Effector CD4-positive, alpha-beta T cell (primary cell): ENCODE data around the gene GRM1.

ENCODE experiments used
- DNase-seq: peaks from one replicate; pipeline ENCODE4 v3.0.0-alpha.2; 2020

Gene GRM1

DNA sequence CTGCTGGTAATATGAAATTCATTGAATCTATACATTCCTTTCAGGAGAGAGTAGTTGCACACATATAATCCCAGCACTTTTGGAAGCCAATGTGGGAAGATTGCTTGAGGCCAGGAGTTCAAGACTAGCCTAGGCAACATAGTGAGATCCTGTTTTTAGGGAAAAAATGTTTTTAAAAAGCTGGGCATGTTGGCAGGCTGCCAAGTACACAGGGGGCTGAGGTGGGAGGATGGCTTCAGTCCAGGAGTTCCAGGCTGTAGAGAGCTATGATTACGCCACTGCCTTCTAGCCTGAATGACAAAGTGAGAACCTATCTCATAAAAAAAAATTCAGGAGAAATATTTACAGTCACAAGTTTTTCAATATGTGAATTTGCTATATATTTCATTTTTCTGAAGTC lies 71.9 kb downstream of the GRM1 start:
- DNase-seq = no peak

DNA sequence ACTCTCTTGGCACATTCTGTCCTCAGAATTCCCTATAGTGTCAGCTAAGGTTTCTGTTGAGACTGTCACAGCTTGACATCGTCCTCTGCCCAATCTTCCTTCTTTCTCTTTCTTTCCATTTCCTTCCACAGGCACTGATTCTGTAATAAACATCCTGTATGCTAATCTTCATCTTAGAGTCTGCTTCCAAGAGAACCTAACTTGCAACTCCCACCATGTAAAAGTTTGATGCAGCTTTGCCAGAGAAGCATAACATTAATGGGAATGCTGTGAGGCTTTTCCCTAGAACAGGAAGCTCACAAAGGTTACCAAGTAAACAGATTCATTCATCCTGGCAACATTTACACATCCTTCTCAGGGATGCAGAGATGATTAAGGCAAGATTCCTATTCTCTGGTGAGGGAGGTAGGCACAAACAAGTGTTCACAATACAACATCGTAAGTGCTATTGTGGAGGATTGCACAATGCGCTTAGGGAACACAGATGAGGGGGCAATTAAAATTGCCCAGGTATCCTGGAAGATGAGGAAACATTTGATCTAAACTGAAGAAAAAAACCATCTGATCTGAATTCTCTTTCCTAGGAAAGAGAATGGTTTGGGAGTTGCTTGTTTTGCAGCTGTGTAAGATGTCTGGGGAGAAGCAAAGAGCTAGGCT lies 74.7 kb downstream of the GRM1 start:
- DNase-seq = no peak

GRCh38 chr6:146106532-146106931 lies 77.7 kb downstream of the GRM1 start:
- DNase-seq = no peak

DNA sequence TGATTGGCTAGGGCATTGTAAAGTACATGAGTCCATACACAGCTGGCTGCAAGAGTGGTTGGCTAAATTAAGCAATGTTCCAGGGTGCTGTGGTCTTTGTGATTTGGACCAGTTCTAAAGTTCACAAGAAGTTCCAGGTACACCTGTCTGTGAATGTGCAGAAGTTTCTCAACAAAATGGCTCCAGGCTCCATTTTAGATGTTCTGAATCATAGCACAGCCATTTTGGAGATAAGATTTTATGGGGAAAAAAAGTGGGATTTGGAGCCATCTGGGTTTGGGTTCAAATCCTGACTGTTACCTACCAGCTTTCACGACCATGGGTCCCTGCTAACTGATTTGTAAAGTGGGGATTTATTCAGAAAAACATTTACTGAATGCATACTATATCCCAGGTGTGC lies 82.1 kb downstream of the GRM1 start:
- no peak for DNase-seq

DNA sequence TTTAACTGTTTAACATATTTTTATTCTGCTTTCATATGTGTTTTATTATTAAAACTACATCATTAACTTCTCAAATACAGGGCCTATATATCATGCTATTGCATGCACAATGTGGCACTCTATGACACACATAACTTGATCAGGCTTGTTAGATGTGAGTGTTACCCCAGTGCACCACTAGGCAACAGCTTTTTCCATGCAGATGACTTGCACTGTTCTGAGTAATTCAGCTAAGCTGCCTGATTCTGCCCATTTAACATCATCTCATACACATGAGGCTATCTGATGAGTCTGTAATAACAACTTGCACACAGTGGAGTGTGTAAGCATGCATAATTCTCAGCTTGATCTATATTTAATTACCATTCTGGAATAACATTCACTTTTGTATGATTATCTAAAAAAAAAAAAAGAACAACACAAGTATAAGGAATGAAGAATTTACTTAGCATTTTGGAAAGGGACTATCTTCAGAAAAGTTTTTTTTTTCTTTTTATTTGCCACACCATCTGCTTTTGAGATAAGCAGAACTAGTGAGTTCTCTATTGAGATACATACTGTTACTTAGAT lies 83.1 kb downstream of the GRM1 start:
- no peak for DNase-seq

GRCh38 chr6:146113084-146113623 lies 84.3 kb downstream of the GRM1 start:
- no peak for DNase-seq

- DNase-seq = no peak
Measured at GRCh38 chr6:146123616-146124015, 94.8 kb downstream of the GRM1 start.

DNA sequence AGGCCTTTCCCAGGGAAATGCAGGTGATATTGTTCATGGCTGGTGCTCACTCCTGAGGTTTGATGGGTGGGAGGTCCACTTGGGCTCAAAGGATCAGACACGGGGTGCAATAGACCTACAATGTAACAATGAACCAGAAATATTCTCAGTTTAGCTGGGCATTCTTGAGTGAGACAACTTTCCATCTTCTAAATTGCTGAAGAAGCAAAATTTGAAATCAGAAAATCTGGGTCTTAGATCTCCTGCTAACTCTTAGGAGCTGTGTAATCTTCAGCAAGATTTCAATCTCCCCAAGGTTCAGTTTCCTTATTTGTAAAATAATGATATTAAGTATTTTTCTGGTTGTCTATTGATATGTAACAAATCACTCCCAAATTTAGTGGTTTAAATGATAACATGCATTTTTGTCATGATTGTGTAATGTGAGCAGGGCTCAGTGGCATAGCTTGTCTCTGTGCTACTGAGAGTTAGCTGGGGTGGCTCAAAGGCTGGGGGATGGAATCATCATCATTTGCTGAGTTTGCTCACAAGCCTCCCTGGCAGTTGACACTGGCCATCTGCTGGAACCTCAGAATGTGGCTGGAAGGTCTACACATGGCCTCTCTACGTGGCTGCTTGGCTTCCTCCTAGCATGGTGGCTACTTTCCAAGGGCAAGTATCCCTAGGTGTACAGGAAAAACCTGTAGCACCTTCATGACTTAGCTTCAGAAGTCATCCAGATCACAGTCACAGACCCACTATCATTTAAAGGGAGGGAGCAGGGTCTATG lies 98.8 kb downstream of the GRM1 start:
- no peak for DNase-seq

GRCh38 chr6:146133866-146134265 lies 105.0 kb downstream of the GRM1 start:
- DNase-seq = no peak

DNA sequence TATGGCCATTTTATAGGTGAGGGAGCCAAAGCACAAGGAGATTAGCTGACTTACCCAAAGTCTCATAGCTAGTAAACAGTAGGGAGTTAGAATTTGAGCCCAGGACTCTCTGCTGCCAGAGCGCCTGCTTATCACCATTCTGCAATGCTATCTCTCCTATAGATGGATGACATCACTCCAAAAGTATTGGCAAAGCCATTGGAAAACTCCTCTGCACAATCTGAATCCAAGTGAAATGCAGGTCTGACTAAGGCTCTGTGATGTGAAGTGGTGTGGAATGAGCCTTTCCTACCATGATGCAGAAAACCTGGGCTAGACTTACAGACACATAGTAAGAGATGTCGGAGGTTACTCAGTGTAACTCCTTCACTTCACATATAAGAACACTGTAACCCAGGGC lies 106.3 kb downstream of the GRM1 start:
- DNase-seq = no peak

GRCh38 chr6:146146836-146147235 lies 118.0 kb downstream of the GRM1 start:
- no peak for DNase-seq

GRCh38 chr6:146149770-146150169 lies 120.9 kb downstream of the GRM1 start:
- DNase-seq = no peak

DNA sequence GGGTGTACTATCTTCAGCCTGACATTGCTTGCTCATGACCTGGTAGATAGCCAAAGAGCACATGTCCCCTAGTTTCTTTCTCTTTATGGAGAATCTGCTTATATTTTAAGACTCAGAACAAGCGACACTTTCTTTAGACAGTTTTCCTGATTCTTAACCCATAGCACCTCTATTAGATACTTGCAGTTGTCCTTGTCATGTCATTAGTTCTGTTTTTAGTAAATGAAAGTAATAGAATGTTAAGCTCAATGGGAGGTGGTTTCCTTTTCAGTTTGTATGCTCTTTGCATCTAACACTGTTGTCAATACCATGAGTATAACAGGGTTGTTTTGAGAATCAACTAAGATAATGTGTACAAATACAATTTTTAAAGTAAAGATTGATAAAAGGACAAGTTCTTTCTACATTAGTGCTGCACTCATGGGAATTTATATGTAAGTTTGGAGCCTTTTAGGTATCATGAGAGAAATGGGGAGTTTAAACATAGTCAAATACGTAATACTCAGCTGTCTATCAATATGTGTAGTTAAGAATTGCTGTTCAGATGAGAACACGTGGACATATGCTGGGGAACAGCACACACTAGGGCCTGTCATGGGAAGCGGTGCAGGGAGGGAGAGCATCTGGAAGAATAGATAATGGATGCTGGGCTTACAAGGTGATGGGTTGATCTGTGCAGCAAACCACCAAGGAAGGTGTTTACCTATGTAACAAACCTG lies 124.3 kb downstream of the GRM1 start:
- DNase-seq = no peak

- DNase-seq = no peak
Measured at GRCh38 chr6:146154197-146154596, 125.3 kb downstream of the GRM1 start.

- DNase-seq = no peak
Measured at GRCh38 chr6:146161664-146162063, 132.8 kb downstream of the GRM1 start.

DNA sequence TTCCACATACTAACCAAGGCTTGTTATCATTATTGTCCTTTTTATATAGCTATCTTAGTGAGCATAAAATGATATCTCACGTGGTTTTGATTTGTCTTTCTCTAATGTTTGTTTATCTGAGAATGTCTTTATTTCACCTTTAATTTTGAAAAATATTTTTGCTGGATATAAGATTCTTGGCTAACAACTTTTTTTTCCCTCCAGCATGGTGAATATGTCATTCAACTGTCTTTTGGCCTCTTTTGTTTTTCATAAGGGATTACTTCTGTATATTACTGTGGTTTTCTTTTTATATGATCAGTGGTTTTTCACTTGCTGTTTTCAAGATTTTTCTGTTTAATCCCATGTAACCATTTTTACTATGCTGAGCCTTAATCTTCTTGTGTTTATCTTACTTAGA lies 141.0 kb downstream of the GRM1 start:
- no peak for DNase-seq

- DNase-seq = no peak
Measured at GRCh38 chr6:146177785-146178184, 148.9 kb downstream of the GRM1 start.

GRCh38 chr6:146183831-146184230 lies 155.0 kb downstream of the GRM1 start:
- no peak for DNase-seq

DNA sequence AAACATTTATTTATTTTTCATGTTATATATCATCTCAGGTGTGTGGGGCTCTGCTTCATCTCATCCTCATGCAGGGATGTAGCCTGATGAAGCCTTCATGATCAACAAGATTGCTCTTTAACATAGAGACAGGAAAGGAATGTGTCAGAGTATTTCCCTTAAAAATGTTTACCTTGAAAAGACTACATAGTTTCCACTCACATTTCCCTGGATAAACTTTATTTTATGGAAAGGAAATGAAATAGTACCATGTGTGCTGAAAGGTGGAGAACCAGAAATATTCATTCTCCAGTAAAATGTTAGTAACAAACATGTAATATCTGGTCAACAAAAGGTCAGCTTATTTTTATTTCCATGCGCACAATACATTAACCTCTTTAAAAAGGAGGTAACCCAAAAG lies 155.8 kb downstream of the GRM1 start:
- no peak for DNase-seq

- DNase-seq = no peak
Measured at GRCh38 chr6:146189131-146189530, 160.3 kb downstream of the GRM1 start.

GRCh38 chr6:146190581-146190980 lies 161.7 kb downstream of the GRM1 start:
- DNase-seq = no peak

DNA sequence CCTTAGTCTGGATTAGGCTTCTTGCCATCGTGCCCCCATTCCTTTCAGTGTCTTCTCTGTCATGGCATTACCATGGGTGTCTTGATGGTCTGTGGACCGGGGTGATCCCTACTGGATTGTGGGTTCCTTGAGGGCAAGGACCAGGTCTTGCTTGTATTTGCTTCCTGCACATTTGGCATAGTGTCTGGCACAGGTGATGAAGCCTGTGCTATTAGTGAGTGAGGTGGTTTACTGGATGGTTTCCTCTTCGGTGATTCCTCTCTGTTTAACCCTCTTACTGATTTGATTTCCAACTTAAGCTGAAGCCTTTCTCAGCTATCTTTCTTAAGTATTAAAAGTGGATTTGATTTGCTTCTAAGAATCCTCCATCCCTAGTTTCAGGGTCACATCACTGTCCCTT lies 162.3 kb downstream of the GRM1 start:
- no peak for DNase-seq

GRCh38 chr6:146191612-146192011 lies 162.8 kb downstream of the GRM1 start:
- no peak for DNase-seq
